ENCODE results near the gene CAMKK1. TPM values are rescaled to one million over a fixed set of nuclear protein-coding genes. Genes with fewer than 3 reads are reported as not detected.
A peak's percentile ranks its signal among the peaks of the same experiment; 100 is the strongest.

Gene CAMKK1
- total and polyA plus RNA-seq, 2 of the 4 experiments (the other 2 are of a cell fraction): 4.1 to 8.2 TPM

DNA sequence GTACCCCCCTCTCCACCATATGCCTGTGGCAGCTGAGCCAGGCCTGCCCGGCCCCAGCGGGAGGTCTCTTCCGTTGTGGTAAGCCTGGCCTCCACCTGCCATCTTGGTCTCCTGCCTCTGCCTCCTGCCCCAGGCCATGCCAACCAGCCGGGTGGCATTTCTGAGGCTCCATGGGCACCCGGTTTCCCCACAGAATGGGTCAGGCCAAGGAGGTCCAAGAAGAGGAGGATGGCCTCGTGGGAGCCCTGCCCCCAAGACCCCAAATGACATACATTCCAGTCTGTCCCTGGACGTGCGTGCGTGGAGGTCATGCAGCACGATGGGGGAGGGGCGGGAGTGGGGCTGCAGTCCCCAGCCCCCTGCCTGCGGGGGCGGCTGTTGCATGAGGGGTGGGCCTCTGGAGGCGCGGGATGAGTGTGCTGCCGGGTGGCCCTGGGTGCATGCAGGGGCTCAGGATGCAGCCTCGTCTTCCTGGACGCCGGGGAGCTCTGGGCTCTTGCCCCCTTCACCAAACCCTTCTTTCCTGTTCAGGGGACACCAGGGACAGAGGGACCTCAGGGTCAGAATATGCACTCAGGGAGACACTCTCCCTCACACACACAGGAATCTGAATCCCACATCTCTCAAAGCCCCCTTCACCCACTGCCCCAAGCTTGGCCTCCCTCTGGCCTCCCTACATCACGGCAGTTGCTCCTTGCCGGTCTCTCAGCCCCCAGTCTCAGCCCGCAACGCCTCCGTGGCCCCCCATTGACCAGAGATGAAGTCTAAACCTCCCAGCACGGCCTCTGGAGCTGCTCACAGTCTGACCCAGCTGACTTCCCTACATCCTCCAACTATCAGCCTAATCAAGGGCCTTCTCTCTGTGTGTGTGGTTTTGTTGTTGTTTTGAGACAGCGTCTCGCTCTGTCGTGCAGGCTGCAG, 30.8 kb downstream of the CAMKK1 start:
- H3K4ac ChIP-seq (ENCODE audit: low read depth, low read length): no peak overlapping the region
- intact Hi-C loops (cut with micrococcal nuclease) (loop anchor here (2.0 to 10.0 kb wide), 3 partner anchors 27 to 213 kb away; no protein-coding TSS in a partner anchor), dilution Hi-C loops (cut with HindIII; ENCODE audit: low sequenced_read_pairs, unreplicated experiment) (no loop called here), in situ Hi-C loops (cut with MboI; ENCODE audit: low sequenced_read_pairs) (no loop called here)
- ChIA-PET POLR2A (ENCODE audit: unreplicated experiment) (no interaction called here), CTCF (interaction anchor here (1.3 to 1.6 kb wide), 3 partner anchors 52 to 127 kb away, joined by 3 to 9 read pairs (median 4); no protein-coding TSS in a partner anchor)
- 100% methylated on average over 3 of the region's 28 CpGs; no CpG with 5 or more reads in 1 of the 2 experiments for WGBS, 2 experiments (ENCODE audit: extremely low coverage in 2 of 2, insufficient read length in 1 of 2)
- H4K5ac ChIP-seq (ENCODE audit: low read depth, low read length): no peak overlapping the region
- H2BK15ac ChIP-seq (ENCODE audit: low read depth, low read length): no peak overlapping the region
- H3K9me1 ChIP-seq (ENCODE audit: insufficient read depth, low read length): no peaks in the 10 kb centered on the region
- H3K27me3 ChIP-seq (ENCODE audit: control insufficient read depth, insufficient read depth, low read length): no peaks in the 10 kb centered on the region
- H2AK5ac ChIP-seq (ENCODE audit: low read depth, low read length): no peak overlapping the region
- H3K4me2 ChIP-seq (ENCODE audit: low read depth, low read length): no peak overlapping the region
- no TSS peak for BruUV-seq (replicated peaks)
- H2AFZ ChIP-seq (replicated peaks; ENCODE audit: low read length, poor library complexity): no peak overlapping the region
- H3K9ac ChIP-seq (ENCODE audit: low read depth, low read length): no peak overlapping the region
- TF ChIP-seq CHD1 (IDR thresholded peaks at IDR 0.05; ENCODE audit: low read depth, low read length) (no peak), RAD21 (IDR thresholded peaks at IDR 0.05; ENCODE audit: low read length) (no peak), CEBPB (IDR thresholded peaks at IDR 0.05; ENCODE audit: low read depth, low read length) (no peak), MXI1 (IDR thresholded peaks at IDR 0.05; ENCODE audit: borderline replicate concordance, low read depth, low read length) (no peak), SMC3 (IDR thresholded peaks at IDR 0.05; ENCODE audit: low read depth, low read length) (no peak), MAZ (IDR thresholded peaks at IDR 0.05; ENCODE audit: borderline replicate concordance, low read depth, low read length) (no peak)
- TF ChIP-seq, protein P1, sequence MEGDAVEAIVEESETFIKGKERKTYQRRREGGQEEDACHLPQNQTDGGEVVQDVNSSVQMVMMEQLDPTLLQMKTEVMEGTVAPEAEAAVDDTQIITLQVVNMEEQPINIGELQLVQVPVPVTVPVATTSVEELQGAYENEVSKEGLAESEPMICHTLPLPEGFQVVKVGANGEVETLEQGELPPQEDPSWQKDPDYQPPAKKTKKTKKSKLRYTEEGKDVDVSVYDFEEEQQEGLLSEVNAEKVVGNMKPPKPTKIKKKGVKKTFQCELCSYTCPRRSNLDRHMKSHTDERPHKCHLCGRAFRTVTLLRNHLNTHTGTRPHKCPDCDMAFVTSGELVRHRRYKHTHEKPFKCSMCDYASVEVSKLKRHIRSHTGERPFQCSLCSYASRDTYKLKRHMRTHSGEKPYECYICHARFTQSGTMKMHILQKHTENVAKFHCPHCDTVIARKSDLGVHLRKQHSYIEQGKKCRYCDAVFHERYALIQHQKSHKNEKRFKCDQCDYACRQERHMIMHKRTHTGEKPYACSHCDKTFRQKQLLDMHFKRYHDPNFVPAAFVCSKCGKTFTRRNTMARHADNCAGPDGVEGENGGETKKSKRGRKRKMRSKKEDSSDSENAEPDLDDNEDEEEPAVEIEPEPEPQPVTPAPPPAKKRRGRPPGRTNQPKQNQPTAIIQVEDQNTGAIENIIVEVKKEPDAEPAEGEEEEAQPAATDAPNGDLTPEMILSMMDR (conservative IDR thresholded peaks at IDR 0.05; ENCODE audit: low read depth, low read length): no peak
- TF ChIP-seq, protein P2, sequence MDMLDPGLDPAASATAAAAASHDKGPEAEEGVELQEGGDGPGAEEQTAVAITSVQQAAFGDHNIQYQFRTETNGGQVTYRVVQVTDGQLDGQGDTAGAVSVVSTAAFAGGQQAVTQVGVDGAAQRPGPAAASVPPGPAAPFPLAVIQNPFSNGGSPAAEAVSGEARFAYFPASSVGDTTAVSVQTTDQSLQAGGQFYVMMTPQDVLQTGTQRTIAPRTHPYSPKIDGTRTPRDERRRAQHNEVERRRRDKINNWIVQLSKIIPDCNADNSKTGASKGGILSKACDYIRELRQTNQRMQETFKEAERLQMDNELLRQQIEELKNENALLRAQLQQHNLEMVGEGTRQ (IDR thresholded peaks at IDR 0.05; ENCODE audit: low read depth, low read length): no peak
- TF ChIP-seq, protein P3, sequence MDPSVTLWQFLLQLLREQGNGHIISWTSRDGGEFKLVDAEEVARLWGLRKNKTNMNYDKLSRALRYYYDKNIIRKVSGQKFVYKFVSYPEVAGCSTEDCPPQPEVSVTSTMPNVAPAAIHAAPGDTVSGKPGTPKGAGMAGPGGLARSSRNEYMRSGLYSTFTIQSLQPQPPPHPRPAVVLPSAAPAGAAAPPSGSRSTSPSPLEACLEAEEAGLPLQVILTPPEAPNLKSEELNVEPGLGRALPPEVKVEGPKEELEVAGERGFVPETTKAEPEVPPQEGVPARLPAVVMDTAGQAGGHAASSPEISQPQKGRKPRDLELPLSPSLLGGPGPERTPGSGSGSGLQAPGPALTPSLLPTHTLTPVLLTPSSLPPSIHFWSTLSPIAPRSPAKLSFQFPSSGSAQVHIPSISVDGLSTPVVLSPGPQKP (IDR thresholded peaks at IDR 0.05; ENCODE audit: borderline replicate concordance, low read depth, low read length): no peak
- H2AK9ac ChIP-seq (replicated peaks; ENCODE audit: low read depth, low read length, poor library complexity): peak overlapping the region; percentile 55
- no peak overlapping the region for H2BK120ac ChIP-seq (ENCODE audit: low read depth, low read length)
- H4K91ac ChIP-seq (ENCODE audit: insufficient read depth, low read depth, low read length): no peak overlapping the region
- H3K14ac ChIP-seq (replicated peaks; ENCODE audit: low read depth, low read length): no peak overlapping the region
- no peaks in the 10 kb centered on the region for H3K9me3 ChIP-seq (ENCODE audit: control insufficient read depth, insufficient read depth, low read length)
- no peak overlapping the region for H3K56ac ChIP-seq (ENCODE audit: extremely low read depth, insufficient read depth, low read length)
- no peak overlapping the region for H3K27ac ChIP-seq (ENCODE audit: insufficient read depth, low read length)
- ATAC-seq (ENCODE audit: low read depth) (no peak), DNase-seq (no peak)
- no peaks in the 10 kb centered on the region for H3K4me1 ChIP-seq (ENCODE audit: control insufficient read depth, insufficient read depth, low read length)
- no peak overlapping the region for H3K4me3 ChIP-seq (ENCODE audit: insufficient read depth, low read depth, low read length)
- no peak overlapping the region for H3K18ac ChIP-seq (ENCODE audit: low read depth, low read length)
- no peak overlapping the region for H3K23ac ChIP-seq (ENCODE audit: low read depth, low read length)
- no peak overlapping the region for H2BK5ac ChIP-seq (ENCODE audit: low read depth, low read length, poor library complexity, severe bottlenecking)
- no peak overlapping the region for H4K8ac ChIP-seq (ENCODE audit: low read depth in 2 of 2, low read length in 2 of 2)
- peaks cover 11% of the 10 kb centered on the region for H3K36me3 ChIP-seq (ENCODE audit: control insufficient read depth, insufficient read depth, low read length)
- no peaks in the 10 kb centered on the region for H3K79me1 ChIP-seq (ENCODE audit: low read depth in 1 of 2, low read length in 2 of 2)
- H2BK20ac ChIP-seq (ENCODE audit: low read depth, low read length): no peak overlapping the region
- no peaks in the 10 kb centered on the region for H4K20me1 ChIP-seq (ENCODE audit: insufficient read depth, low read length)
